ENCODE measurements around the gene WSB1.
"Not testable (repeated sequence)": the region's sequence is repeated elsewhere in the genome, so short reads cannot be mapped to it uniquely, and the experiment has no call there.

Gene WSB1

GRCh38 chr17:27315796-27316465 is 22.0 kb downstream of the WSB1 start:
- DNase-seq (ENCODE audit: low read depth): no peak

- no peak for DNase-seq (ENCODE audit: low read depth)
These were observed 24.3 kb downstream of the WSB1 start for GRCh38 chr17:27318228-27318627.

GRCh38 chr17:27318633-27319032 is 24.7 kb downstream of the WSB1 start:
- no peak for DNase-seq (ENCODE audit: low read depth)

- peak; percentile 52 for DNase-seq (ENCODE audit: low read depth)
These were observed 25.8 kb downstream of the WSB1 start for GRCh38 chr17:27319541-27320221.

- no peak for DNase-seq (ENCODE audit: low read depth)
These were observed 26.3 kb downstream of the WSB1 start for GRCh38 chr17:27320222-27320560.

- DNase-seq (ENCODE audit: low read depth): no peak
These were observed 27.5 kb downstream of the WSB1 start for GRCh38 chr17:27321372-27321771.

GRCh38 chr17:27322026-27322425 is 28.1 kb downstream of the WSB1 start:
- no peak for DNase-seq (ENCODE audit: low read depth)

- DNase-seq (ENCODE audit: low read depth): no peak
These were observed 29.0 kb downstream of the WSB1 start for GRCh38 chr17:27322690-27323508.

GRCh38 chr17:27323538-27324215 is 29.8 kb downstream of the WSB1 start:
- DNase-seq (ENCODE audit: low read depth): peak; percentile 49

- no peak for DNase-seq (ENCODE audit: low read depth)
These were observed 30.9 kb downstream of the WSB1 start for GRCh38 chr17:27324771-27325339.

GRCh38 chr17:27326051-27326450 is 32.1 kb downstream of the WSB1 start:
- DNase-seq (ENCODE audit: low read depth): no peak

- no peak for DNase-seq (ENCODE audit: low read depth)
These were observed 32.7 kb downstream of the WSB1 start for GRCh38 chr17:27326585-27326984.

GRCh38 chr17:27327397-27327796 is 33.5 kb downstream of the WSB1 start:
- no peak for DNase-seq (ENCODE audit: low read depth)

GRCh38 chr17:27327871-27328270 is 34.0 kb downstream of the WSB1 start:
- DNase-seq (ENCODE audit: low read depth): no peak

- DNase-seq (ENCODE audit: low read depth): not testable (repeated sequence)
These were observed 34.8 kb downstream of the WSB1 start for GRCh38 chr17:27328686-27329085.

GRCh38 chr17:27329146-27329805 is 35.4 kb downstream of the WSB1 start:
- DNase-seq (ENCODE audit: low read depth): no peak

- no peak for DNase-seq (ENCODE audit: low read depth)
These were observed 38.1 kb downstream of the WSB1 start for GRCh38 chr17:27332047-27332393.

GRCh38 chr17:27332485-27333409 is 38.8 kb downstream of the WSB1 start:
- peak; percentile 92 for DNase-seq (ENCODE audit: low read depth)

- DNase-seq (ENCODE audit: low read depth): no peak
These were observed 39.6 kb downstream of the WSB1 start for GRCh38 chr17:27333410-27333980.

GRCh38 chr17:27336184-27336583 is 42.3 kb downstream of the WSB1 start:
- no peak for DNase-seq (ENCODE audit: low read depth)
